Dermis blood vessel endothelial cell (primary cell): Measurements from ENCODE around the gene IL17RC. TPM values are rescaled to one million over a fixed set of nuclear protein-coding genes. Genes with fewer than 3 reads are reported as not detected.
"Not testable (repeated sequence)": the region's sequence is repeated elsewhere in the genome, so short reads cannot be mapped to it uniquely, and the experiment has no call there.

Experiments
- DNase-seq: peaks from one replicate; pipeline ENCODE4 v3.0.0; 2010
- total RNA-seq: library from RNA; depleted of rRNA; stranded (reverse); fragments of >200 nt; gene quantifications from 2 replicates; pipeline ENCODE4 v1.2.3, GENCODE V29; 2014

Gene IL17RC, protein sequence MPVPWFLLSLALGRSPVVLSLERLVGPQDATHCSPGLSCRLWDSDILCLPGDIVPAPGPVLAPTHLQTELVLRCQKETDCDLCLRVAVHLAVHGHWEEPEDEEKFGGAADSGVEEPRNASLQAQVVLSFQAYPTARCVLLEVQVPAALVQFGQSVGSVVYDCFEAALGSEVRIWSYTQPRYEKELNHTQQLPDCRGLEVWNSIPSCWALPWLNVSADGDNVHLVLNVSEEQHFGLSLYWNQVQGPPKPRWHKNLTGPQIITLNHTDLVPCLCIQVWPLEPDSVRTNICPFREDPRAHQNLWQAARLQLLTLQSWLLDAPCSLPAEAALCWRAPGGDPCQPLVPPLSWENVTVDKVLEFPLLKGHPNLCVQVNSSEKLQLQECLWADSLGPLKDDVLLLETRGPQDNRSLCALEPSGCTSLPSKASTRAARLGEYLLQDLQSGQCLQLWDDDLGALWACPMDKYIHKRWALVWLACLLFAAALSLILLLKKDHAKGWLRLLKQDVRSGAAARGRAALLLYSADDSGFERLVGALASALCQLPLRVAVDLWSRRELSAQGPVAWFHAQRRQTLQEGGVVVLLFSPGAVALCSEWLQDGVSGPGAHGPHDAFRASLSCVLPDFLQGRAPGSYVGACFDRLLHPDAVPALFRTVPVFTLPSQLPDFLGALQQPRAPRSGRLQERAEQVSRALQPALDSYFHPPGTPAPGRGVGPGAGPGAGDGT
- total RNA-seq = 20.4 and 25.4 TPM in 2 replicates

- DNase-seq = peak; percentile 84
These were observed at the start of gene IL17RC for GRCh38 chr3:9916734-9917680. TSS of gene IL17RC (plus strand) at chr3:9917098. CDS start at chr3:9917316, 218 bp downstream.

DNA sequence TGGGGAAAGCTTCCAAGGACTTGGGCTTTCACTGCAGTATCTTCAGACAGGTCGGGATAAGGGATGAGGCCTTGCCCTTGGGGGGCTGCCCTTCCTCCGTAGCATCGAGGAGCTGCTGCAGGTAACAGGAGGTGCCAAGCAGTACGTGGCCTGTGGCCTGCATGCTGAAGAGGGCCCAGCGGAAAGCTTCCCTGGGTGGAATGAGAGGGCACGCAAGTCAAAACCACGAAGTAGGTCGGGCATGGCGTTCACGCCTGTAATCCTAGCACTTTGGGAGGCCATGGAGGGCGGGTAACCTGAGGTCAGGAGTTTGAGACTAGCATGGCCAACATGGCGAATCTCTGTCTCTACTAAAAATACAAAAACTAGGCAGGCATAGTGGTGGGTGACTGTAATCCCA lies 49.8 kb upstream of the IL17RC start:
- DNase-seq = no peak

DNA sequence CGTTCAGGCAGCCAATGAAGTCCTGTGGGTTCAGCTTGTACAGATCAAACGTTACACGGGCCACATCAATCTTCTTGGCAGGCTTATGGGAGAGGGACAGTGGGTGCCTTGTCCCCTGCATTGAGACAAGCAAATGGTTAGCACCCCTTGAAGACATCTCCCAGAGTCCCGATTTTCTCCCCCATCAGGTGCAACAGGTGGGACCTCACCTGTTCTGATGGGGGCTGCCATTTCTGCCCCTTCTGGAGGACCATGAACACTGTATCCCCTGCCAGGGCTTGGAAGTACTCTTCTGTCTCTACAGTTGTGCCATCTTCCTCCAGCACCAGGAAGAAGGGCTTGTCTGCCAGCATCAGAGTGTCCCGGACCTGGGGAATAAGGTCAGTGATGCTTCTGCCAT lies 46.9 kb upstream of the IL17RC start:
- DNase-seq = no peak

- DNase-seq = no peak
These were observed 45.9 kb upstream of the IL17RC start for GRCh38 chr3:9870978-9871377.

DNA sequence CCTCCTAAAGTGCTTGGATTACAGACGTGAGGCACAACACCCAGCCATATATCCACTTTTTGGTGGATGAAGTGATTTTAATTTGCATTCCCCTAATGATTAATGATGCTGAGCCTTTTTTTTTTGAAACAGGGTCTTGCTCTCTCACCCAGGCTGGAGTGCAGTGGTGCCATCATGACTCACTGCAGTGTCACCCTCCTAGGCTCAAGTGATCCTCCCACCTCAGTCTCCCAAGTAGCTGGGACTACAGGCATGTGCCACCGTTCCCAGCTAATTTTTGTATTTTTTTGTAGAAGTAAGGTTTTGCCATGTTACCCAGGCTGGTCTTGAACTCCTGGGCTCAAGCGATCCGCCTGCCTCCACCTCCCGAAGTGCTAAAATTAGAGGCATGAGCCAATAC lies 44.8 kb upstream of the IL17RC start:
- DNase-seq = not testable (repeated sequence)

DNA sequence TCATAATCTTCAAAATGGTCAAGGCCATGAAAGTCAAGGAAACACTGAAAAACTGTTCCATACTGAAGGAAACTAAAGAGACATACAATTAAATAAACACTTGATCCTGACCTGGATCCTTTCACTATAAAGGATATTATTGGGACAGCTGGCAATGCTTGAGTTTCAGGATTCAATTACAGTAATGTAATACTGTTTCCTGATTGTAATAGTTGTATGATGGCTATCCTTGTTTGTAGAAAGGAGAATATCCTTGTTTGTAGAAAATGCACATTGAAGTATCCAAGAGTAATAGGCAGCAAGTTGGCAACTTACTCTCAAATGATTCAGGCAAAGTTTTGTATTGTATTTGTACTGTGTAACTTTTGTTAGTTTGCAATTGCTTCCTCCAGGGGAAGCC lies 41.5 kb upstream of the IL17RC start:
- DNase-seq = no peak

- not testable (repeated sequence) for DNase-seq
These were observed 40.6 kb upstream of the IL17RC start for GRCh38 chr3:9876255-9876654.

GRCh38 chr3:9876991-9877390 lies 39.9 kb upstream of the IL17RC start:
- DNase-seq = no peak

- no peak for DNase-seq
These were observed 38.2 kb upstream of the IL17RC start for GRCh38 chr3:9878700-9879099.

DNA sequence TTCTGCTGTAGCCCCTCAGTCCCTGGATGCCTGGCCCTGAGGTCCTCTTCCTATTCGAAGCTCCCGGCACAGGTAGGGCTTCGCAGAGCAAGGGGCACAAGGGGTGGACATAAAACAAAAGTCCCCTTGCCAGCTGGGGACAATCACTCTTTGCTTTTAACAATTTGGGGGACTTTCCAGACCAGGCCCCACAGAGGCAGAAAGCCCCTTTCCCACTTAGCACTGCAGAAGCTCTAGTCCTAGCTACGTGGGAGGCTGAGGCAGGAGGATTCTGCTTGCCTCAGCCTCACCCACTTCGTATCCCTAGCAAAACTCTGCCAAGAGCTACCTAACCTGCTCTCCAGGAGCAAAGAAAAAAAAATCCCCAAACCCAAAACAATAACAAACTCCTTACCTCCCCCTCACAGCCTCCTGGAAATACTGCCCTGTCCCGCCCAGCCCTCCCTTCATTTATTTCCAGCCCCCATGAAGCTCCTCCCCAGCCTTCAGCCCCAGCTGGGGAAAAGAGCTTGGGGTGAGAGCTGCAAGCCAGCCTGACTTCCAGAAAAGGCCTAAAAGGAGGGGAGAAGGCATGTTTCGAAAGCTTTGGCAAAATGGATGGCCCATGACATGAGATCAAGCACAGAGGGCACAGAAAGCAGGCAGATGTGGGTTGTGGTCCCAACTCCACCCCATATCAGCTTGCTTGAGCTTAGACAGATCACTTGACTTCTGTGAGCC lies 36.9 kb upstream of the IL17RC start, which contains the start of gene CIDEC:
Gene CIDEC, minus strand, starts transcription at position 424 of the 720 bp plus-strand sequence. CDS start 1,767 bp downstream, outside the sequence.
- no peak for DNase-seq

- DNase-seq = no peak
These were observed 35.5 kb upstream of the IL17RC start for GRCh38 chr3:9881441-9881840.

GRCh38 chr3:9883706-9884554 lies 33.0 kb upstream of the IL17RC start:
- DNase-seq = no peak

GRCh38 chr3:9884555-9885165 lies 32.2 kb upstream of the IL17RC start:
- DNase-seq = no peak

DNA sequence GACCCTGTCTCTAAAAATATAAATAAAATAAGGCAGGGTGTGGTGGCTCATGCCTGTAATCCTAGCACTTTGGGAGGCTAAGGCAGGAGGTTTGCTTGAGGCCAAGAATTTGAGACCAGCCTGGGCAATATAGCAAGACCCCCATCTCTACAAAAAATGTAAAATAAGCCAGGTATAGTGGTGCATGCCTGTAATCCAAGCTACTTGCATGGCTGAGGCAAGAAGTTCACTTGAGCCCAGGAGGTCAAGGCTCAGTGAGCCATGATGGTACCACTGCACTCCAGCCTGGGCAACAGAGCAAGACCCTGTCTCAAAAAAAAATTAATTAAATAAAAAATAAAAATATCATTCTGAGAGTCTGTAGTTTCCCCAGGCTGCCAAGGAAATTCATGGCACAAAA lies 30.6 kb upstream of the IL17RC start:
- no peak for DNase-seq

DNA sequence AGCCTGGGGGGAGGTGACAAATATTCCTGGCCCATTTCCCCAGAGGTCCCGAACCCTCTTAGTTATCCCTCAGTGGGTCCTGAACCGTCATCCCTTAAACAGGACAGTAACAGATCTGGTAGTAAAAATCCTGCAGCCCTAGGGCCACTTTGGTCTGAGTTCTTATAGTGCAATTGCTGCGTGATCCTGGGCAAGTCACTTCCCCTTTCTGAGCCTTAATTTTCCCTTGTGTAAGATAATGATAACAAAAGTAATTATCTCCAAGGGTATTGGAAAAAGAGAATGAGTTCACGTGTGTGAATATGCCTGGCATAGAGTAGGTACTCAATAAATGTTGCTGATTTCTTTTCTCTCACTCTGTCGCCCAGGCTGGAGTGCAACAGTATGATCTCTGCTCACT lies 29.4 kb upstream of the IL17RC start:
- DNase-seq = no peak

- DNase-seq = no peak
These were observed 28.4 kb upstream of the IL17RC start for GRCh38 chr3:9888540-9888939.

- DNase-seq = no peak
These were observed 27.5 kb upstream of the IL17RC start for GRCh38 chr3:9889405-9889804.

GRCh38 chr3:9890249-9891071 lies 26.4 kb upstream of the IL17RC start, which contains the start of gene JAGN1:
TSS of gene JAGN1 (plus strand) at chr3:9890610. CDS start at chr3:9890723, 113 bp downstream.
- peak; percentile 93 for DNase-seq

DNA sequence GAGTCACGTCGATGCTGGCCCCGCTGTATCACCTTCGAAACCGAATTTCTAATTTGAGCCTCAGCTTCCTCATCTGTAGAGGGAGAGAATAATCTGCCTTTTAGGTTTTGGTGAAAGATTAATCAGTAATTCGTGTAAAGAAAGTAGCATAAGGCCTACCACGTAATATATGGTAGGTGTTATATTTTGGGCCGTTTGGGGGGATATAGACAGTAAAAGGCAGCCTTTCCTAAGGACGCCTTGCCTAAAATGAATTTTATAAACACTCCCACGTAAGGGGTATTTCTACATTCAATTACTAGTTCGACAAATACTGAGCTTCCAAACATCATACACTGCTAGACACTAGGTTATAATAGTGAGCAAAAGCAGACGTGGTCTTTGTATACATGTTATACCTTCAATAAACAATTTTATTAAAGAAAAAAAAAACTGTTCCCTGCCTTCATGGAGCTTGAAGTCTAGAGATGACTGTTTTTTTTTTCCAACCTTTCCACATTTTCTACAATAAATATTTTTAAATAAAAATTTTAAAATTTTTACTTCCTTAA lies 25.8 kb upstream of the IL17RC start:
- no peak for DNase-seq
